GM21825 (cell line): ENCODE results near the gene ADAMTS9.
"Not testable (repeated sequence)": the region's sequence is repeated elsewhere in the genome, so short reads cannot be mapped to it uniquely, and the experiment has no call there.

Experiments used
- ATAC-seq: cut with Tn5 transposase; IDR thresholded peaks from one replicate; pipeline ENCODE4 v1.9.1; 2021; ENCODE audit warnings: mild to moderate bottlenecking, moderate library complexity; ENCODE audit not compliant: unreplicated experiment

The ADAMTS9 gene

DNA sequence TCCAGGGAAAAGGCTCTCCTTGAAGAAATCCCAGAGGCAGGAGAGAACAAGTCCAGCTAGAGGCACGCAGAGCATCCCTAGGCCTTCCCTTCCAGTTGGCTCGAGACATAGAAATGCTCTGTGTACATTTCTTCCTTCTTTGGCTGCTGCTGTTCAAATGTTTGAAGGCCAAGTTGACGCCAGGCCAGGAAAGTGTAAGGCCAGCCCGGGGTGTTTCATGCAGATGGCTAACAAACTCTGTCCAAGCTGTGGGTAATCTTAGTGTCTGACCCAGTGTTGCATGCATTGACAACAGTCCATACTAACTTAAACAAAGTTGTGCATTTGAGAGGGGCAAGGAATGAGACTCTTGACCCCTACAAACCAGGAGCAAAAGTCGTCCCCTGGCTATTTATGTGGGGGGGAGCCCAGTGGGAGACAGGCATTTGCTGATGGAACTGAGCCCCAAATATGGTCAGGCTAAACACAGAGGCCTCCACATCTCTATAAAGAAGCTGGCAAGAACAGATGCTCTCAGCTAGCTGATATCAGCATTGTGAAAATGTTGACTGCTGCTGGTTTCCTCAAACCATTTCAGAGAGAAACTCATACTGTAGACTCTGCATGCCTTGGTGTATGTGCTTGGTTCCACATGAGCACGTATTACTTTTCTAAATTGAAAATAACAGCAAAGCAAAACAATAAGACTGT, 139.5 kb downstream of the ADAMTS9 start:
- ATAC-seq: no peak

DNA sequence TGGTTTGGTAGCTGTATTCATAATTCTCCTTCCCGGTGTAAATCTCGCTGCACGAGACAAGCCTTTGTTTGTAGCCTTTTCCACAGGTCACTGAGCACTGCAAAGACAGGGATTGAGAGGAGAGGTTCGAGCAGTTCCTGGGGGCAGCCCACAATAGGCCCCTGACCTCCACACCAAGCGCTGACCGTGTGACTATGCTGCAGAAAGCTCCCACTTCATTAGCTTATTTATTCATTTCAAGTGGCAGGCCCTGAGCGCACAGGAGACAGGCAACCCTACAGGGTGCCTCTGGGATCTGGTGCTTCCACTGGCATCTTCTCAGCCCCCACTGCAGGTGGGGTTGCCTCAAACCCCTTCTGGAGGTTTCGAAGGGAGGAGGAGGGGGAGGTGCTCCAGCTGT, 140.9 kb downstream of the ADAMTS9 start:
- ATAC-seq: no peak

DNA sequence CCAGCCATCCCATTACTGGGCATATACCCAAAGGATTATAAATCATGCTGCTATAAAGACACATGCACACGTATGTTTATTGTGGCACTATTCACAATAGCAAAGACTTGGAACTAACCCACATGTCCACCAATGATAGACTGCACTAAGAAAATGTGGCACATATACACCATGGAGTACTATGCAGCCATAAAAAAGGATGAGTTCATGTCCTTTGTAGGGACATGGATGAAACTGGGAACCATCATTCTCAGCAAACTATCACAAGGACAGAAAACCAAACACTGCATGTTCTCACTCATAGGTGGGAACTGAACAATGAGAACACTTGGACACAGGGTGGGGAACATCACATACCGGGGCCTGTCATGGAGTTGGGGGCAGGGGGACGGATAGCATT, 142.6 kb downstream of the ADAMTS9 start:
- not testable (repeated sequence) for ATAC-seq

DNA sequence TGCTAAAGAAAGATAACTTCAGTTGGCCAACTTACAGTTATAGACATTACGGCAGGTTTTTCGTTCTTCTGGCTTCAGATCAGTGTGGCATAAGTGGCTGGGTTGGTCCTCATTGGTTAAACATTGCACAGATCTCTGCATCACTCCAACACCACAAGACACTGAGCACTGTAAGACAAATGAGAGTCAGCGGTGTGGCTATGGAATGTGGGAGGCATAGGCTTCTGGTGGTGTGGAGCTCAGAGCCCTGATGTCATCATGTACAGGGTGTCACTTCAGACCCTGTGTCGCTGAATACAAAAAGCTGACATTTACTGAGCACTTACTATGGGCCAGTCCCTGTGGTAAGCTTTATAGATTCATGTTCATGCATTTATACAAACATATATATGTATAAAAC, 146.0 kb downstream of the ADAMTS9 start:
- ATAC-seq: no peak

DNA sequence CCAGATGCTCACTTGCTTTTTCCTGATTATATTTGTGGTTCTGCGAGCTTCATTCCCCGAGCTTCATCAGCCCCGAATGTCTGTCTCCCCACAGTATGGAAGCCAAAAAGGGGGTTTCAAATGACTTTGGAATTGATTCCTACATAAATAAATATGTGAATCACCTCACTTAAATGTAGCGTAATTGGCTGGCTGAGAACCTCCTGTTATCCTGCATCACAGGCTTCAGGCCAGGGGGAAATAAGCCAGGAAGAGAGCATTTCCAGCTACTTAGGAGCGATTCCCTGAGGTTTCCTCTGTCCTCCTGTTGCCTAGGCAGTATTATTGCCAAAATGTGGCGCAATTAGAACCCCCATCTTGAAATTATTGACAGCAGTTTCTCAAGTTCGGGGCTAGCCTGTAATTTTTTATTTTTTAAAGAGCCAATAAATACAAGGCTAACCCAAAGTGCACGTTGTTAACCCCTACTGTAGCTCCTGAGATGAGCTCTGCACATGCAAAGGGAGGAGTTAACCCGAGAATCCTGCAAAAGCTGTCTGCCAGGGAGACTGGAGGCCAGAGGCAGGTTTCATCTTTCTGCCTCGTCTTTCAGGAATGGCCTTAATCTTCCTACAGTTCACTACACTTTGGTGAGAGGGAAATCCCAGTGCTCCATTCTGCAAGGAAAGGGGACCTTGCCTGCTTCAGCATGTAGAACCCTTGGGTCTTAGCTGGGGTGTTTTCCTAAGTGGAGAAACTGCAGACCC, 148.2 kb downstream of the ADAMTS9 start:
- no peak for ATAC-seq

DNA sequence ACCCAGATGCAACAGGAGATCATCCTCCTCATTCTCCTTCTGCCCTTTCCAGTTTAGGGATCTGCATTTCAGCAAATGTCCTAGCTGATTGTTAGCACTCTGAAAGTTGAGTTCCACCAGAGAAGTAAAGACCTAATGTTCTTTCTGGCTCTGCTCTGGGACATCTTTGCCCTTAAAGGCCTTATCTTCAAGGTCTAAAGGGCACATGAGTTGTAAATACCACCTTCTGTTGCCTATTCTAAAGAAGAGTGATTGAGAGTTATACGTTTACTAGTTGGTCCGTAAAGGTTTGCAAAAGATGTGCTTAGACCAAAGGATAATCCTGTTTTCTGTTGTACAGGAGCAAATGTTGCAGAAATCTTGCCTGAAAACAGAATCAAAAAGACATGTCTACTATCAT, 151.6 kb downstream of the ADAMTS9 start:
- ATAC-seq: no peak

DNA sequence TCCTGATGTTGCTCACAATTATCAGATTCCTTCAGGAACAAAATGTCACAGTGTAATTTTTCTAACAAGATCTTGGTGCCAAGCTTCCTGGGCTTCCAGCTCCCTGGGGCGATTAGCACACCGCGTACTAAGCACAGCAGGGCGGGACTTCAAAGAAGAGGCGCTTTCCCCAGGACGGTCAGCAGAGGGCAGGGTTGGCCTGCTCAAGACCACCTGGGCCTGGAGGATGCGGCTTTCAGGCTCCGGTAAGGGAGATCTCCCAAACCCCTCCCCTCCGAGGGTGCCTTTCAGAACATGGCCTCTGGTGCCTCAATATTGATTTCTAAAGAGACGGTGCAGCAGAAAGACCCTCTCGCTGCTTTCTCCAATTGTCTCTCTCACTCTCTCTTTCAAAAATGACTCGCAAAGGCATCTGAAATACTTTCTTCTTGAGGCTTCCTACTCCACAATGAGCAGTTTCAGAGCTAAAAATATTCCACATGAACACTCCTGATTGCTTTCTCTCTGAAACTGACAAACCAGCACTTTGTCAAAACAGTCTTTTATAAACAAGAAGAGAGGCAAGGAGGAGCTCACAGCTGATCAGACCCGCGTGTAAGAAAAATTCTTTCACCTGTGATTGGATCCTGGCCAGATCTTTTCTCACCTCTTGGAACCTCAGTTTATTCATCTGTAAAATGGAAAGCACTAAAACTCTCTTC, 154.0 kb downstream of the ADAMTS9 start:
- ATAC-seq: peak; percentile 97

DNA sequence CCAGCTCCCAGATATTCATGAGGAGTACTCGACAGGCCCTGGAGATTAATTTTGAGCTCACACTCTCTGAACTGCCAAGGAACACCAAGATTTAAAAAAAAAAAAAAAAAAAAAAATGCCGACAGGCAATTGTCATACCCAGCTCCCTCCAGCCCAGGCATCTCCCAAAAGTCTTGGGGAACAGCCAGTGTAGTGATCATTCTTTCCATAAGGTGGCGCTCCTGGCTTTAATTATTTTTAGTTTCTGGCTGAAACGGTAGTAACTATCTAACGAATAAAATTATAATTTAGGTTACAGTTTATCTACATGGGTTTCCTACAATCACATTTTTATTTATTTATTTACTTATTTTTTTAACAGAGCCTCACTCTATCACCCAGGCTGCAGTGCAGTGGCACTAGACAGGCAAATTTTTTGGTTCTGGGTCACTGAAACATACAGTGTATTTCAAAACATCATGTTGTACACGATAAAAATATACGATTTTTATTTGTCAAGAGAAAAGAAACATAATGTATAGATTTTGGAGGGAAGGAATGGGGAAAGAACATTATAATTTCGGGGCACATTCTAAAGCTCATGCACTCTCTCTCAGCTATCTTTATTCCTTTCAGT, 157.3 kb downstream of the ADAMTS9 start:
- ATAC-seq: no peak

DNA sequence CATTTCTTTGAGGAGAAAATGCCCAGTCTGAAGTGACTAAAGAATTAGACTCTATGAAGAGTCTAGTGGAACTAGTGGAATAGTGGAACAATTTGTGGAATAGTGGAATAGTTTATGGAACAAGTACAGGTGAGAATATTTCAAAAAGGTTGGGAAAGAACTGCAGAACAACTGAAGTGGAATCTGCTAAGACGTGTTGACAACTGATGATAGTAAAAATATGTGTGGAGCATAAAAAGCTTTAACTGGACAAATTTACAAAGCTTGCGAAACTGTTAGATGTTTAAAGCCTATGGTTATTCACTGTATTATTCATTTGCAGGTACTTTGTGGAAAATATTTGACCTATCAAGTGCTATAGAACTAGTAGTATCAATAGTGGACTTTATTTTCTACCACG, 164.5 kb downstream of the ADAMTS9 start:
- no peak for ATAC-seq

DNA sequence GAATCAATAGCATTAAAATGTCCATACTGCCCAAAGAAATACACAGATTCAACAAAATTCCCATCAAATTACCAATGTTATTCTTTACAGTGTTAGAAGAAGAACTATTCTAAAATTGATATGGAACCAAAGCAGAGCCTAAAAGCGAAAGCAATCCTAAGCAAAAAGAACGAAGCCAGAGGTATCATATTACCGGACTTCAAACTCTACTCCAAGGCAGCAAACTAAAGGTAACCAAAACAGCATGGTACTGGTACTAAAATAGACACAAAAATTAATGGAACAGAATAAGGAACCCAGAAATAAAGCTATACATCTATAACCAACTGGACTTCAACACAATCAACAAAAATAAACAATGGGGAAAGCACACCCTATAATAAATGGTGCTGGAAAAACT, 167.5 kb downstream of the ADAMTS9 start:
- ATAC-seq: no peak

DNA sequence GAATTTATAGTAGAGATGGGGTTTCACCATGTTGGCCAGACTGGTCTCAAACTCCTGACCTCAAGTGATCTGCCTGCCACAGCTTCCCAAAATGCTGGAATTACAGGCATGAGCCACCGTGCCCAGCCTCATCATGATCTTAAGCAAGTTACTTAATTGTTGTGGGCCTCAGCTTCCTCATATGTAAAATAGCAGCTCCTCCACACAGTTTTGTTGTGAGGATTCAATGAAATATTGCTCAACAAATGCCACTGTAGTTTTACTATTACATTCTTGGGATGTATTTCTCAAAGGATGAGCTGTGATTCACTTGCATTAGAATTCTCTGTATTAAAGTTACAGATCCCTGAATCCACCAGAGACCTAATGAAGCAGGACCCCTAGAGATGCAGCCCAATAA, 168.8 kb downstream of the ADAMTS9 start:
- ATAC-seq: no peak

DNA sequence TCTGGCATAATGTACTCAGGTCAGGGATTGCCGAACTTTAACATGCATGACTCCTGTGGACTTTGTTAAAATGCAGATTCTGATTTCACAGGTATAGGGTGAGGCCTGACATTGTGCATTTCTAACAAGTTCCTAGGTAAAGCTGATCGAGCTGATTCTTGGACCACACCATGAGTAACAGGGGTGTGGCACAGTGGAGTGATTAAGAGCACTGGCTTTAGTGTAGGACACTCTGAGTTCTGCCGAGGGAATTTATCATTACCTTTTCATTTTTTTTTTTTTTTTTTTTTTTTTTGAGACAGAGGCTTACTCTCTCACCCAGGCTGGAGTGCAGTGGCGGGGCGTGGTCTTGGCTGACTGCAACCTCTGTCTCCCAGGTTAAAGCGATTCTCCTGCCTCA, 169.3 kb downstream of the ADAMTS9 start:
- ATAC-seq: no peak

DNA sequence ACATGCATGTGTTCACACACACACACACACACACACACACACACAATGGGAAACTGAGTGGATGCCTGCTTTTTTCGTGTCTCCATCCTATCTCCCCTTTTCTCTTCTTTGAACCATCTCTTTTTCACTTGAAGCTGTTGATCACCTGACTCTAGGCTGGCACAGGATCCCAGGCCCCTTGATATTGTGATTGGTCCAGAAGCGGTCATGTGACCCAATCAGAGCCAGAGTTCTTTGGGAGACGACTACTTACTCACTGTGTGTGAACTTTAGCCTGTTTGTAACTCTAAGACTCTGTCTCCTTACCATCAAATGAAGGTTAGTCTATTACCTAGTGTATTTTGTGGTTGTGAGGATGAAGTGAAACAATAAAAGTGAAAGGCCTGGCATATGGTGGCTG, 172.9 kb downstream of the ADAMTS9 start:
- no peak for ATAC-seq

DNA sequence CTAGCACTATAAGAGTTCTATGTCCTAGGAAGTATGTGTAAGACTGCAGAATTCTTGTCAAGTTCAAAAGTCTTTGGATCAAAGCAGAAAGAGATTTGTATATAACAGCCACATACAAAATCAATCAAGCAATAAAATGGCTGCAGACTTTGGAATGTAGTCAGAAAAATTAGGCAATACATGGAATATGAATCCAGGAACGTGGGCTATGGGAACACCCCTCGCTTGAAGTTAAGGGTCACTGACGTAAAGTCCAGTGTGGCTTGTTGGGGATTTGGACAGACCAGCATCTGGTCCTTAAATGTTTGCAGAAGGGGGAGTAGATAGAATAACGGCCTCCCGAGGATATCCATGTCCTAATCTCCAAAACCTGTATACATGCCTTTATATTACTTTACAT, 178.6 kb downstream of the ADAMTS9 start:
- ATAC-seq: no peak

DNA sequence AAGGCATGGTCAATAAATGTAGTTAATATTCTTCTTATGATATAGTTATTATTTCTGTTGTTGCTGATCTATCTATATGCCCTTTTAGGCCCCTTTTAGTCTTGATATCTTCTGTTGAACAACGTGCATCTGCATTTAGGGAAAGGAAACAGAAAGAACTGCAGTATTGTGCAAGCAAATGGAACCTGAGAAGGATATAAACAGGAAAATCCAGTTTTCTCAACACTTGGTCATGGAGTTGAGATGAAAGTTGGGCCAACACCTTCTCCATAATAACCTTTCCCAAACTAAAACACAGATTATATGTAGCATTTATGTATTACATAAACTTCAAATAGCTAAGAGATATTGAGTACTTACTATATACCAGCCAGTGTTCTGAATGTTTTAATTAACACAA, 179.7 kb downstream of the ADAMTS9 start:
- ATAC-seq: no peak

DNA sequence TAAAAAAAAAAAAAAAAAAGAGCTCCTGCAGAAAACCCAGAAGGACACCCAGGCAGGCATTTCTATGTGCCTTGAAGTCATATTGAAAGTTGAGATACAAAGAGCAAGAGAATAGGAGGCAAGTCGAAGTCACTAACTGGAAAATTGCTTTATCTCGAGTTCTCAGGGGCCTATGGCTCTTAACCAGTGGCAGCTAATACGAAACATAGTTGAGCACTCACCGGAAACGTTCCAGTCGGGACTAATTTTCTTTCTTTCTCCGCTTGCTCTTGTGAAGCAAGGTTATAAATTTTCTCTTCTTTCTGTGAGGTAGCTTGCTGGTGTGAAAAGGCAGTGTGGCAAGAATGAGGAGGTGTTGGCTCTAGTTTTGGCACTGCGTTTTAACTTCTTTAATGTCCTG, 181.5 kb downstream of the ADAMTS9 start:
- no peak for ATAC-seq

DNA sequence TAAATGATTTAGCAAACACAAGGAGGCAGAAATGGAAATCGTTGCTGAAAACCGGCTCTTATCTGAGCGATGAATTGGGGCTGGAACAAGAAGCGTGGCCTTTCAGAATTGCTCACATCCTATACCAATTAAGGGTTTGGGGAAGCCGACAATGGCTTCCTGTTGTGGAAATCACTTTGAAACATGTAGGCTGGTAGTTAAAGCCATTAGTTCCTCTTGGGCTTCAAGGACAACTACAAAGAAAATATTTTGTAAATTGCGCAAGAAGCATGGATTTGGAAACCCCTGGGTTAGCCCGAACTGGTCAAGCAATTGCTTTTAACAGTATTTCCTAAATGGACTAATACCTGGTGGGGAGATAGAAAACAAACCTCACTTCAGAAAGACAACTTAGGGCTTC, 182.4 kb downstream of the ADAMTS9 start:
- ATAC-seq: no peak

DNA sequence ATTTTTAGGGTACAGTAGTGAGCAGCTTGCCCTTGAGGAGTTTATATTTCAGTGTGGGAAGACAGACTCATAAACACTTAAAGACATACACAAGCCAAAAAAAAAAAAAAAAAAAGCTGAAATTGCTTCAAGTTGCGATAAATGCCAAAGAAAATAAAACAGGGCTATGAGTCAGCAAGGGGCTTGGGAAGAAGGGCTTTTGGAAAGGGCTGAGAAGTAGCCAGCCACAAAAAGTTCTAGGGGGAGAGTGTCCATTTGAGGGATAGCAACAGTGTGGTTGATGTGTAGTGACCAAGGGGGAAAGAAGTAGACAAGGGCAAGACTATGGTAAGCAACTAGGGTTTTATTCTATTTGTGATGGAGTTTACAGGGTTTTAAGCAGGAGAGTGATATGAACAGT, 185.5 kb downstream of the ADAMTS9 start:
- ATAC-seq: no peak

DNA sequence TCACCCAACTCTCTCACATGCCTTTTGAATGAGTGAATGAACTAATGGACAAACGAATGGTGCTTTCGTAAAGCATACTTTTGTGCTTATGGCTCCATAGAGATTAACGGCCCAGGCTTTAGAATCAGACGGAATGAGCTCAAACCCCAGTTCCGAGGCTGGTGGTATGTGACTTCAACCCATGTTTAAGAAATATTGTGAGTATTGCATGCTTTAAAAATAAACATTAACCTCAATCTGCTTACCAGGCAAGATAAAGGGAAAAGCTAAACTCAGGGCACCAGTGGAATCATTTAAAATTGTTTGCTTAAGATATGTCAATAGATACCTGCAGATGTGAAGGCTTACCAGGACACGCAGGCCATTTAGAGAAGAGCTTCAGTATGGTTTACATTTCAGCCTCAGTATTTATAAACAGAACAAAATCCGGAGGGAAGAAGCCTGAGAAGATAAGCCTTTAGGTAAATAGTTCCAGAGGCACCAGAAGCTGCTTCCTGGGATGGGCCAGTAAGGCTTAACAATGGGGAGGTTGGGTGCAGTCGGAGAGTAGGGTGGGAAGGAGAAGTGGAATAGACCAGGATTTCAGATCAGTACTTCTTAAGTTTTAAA, 186.4 kb downstream of the ADAMTS9 start:
- ATAC-seq: no peak

DNA sequence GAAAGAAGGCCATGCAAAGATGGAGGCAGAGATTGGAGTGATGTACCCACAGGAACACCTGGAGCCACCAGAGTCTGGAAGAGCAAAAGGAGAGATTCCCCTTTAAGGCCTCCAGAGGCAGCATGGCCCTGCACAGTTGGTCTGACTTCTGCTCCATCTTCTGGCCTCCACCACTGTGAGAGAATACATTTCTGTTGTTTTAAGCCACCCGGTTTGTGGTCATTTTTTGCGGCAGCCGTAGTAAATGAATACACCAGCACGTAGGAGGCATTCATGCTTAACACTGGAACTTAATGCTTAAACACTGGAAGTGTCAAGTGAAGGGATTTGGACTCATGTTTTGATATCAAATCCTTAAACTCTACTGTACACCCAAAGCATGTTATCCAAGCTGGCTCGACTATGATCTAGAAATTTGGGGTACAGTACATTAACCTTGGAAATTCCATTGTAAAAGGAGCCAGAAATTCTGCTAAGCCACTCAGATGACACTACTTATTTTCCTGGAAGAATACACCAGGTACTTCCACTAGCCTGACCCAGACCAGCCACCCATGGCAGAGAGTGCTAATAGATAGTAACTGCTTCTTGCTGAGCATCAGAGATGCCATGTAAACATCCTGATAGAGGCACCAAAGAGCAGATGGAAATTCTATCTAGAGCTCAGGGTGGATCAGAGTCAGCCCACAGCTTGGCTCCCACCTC, 190.9 kb downstream of the ADAMTS9 start:
- ATAC-seq: no peak
